ENCODE results near the gene PLA2G4A. TPM values are rescaled to one million over a fixed set of nuclear protein-coding genes. Genes with fewer than 3 reads are reported as not detected.

Gene PLA2G4A
- polyA plus RNA-seq, 4 donors = 7.4 to 14.0 (median 11.5) TPM

DNA sequence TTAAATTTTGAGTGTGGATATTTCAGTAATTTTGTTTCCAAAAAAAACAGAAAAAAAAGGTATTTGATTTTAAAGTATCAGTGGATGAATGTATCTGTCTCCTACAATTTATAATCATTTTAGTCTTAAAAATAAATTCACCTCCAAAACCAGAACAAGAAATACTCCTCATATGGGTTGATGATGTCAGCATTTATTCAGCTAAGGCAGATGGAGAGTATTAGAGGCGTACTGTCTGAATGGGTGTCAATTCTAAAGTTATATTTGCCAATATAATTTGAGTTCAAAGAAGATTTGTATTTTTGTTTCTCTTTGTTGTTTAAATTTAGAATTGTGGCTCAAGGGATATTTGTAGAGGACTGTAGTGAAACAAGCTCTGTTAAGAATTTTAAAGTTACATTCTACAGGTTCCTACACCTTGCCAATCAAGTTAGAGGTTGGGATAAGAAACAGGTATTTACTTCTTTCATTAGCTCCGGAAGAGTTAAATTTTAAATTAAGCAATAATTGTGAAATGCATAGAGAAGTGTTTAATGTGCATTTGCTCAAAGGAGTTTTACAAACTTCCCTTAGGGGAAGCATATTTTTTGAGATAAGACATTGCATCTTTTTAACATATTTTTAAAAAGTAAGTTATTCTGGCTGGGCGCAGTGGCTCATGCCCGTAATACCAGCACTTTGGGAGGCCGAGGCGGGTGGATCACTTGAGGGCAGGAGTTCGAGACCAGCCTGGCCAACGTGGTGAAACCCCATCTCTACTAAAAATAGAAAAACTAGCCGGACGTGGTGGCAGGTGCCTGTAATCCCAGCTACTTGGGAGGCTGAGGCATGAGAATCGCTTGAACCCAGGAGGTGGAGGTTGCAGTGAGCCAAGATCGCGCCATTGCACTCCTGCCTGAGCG, 1.2 kb downstream of the PLA2G4A start:
- DNase-seq (ENCODE audit: low read depth in 4 of 4, low spot score in 3 of 4) = no peak

DNA sequence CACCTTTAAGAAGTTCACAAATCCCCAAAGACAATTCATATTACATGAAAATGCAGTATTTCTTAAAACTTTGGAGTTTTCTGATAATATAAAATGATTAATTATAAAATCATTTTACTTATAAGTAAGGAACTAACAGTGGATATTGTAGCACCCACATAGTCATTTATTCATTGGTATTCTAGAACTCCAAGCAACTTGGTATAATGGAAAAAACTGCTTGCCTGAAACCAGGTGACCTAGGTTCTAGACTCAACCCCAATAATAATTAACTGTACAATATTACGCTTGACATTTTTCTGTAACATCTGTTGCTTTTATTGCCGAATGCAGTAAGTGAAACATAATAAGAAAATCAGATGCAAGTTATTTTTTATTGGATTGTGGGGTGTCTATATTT, 2.4 kb downstream of the PLA2G4A start:
- DNase-seq (ENCODE audit: low read depth in 4 of 4, low spot score in 3 of 4) = no peak

DNA sequence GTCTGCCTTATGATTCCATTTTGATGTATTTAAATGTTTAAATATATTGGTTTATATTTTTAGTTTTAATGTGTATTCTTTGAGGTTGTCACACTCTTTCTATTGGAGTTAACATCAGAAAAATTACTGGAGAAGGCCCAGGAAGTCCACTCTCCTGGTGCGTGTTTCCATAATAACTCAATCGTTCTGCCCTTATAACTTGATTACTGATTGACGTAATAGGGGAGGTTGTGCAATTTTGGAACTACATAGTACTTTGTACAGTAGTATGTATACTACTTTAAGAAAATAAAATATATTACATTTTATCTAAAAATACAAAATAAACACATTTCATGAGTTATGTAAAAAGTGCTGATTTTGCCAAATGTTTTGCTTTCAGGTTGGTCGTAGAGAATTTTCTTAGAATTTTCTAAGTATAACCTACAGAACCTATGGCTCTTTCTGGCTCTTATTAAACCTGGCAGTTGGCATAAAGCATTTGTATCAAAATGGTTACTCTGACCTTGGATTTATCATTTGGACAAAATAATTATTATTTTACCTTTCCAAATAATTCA, 5.7 kb downstream of the PLA2G4A start:
- DNase-seq (ENCODE audit: low read depth in 4 of 4, low spot score in 3 of 4) = no peak

DNA sequence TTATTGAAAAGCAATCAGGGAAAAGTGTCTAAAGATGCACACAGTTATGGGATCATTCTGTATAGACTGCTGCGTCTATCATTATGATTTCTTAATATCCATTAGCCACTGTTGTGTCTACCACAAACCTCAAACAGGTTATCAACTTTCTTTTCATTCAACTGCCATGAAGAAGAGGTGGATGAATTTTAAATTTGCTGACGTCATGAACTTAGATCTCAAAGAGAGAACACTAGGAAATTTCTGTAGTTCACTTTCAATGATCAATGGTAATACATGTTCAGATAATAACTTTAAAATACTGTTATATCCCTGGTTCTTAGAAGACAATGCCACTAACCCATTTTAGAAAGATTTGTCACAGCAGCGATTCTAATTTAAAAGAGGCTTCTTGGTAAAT, 6.7 kb downstream of the PLA2G4A start:
- no peak for DNase-seq (ENCODE audit: low read depth in 4 of 4, low spot score in 3 of 4)

DNA sequence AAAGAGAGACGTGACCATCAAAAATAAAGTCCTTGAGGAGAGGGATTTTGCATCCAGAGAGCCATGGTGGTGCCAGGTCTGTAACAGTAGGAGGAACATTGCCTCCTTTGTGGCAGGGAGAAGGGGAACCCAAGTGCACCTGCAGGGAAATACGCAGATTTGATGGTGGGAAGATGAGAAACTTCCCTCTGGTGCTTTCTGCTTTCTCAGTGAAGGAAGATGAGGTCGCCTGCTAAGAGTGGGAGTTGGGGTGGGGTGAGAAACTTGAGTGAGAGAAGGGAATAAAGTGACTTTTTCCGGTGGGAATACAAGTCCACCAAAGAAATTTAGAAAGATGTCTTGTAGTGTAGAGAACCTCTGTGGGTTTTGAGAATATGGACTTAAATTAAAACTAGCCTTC, 9.1 kb downstream of the PLA2G4A start:
- no peak for DNase-seq (ENCODE audit: low read depth in 4 of 4, low spot score in 3 of 4)

DNA sequence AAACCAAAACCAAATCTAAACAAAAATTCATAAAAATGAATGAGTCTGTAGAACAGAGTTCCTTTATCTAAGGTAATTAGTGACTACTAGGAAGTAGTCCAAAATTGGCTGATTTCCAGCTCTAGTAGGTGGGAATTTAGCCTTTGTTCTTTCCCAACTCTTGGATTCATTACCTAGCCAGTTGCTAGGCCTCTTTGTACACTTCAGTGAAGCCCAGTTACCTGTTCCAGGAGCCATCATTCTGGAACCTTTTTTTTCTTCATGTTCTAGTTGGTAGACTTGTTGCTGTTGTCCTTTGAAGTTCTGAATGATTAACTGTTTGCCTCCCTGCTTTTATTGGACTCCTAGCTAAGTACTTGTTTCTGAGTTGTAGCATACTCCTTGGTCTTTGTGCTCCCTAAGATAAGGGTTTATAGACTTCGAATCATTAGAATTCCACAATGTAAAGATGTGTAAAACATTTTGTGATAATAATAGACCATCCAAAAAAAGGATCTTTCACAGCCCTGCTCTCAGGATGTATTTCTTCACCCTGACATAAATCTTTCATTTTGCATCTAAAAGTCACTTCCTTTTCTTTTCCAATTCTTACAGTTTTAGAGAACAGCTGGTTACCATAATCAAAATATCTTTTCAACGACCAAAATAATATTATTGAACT, 9.8 kb downstream of the PLA2G4A start:
- peak in 2 of 4 donors; percentile 9 to 19 for DNase-seq (ENCODE audit: low read depth in 4 of 4, low spot score in 3 of 4)

DNA sequence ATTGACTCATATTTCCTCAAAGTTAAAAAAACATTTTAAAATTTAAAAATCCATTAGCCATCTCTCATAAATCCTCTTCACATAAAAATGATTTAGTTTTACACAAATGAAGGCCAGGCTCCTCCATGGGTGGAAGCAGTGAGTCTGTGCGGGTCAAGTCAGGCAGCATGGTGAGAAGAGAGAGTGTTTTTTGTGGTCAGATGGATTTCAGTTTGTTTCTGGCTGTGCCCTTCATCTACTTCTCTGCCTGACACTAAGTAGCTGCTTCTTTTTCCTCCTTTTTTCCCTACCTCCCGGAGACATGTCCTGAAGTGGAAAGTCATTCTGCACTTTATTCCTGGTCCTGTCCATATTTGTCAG, 10.3 kb downstream of the PLA2G4A start:
- DNase-seq (ENCODE audit: low read depth in 4 of 4, low spot score in 3 of 4) = peak in 1 of 4 donors; percentile 8

DNA sequence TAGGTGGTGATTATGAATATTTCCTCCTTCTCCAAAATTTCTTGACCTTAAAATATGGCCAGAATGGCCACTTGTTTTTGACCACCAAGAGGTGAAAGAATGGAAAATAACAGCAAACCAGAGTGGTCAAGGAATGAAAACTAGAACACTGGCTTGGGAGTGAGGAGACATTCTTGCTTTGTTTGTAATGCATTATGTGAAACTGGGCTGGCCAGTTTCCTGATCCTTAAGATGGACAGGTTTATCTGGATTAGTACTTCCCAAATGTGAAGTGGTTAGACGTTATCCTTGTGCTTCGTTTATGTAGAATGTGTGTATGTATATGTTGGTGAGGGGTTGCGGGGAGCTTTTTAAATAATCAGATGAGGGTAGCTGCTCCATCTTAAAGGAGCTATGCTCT, 12.8 kb downstream of the PLA2G4A start:
- no peak for DNase-seq (ENCODE audit: low read depth in 4 of 4, low spot score in 3 of 4)

DNA sequence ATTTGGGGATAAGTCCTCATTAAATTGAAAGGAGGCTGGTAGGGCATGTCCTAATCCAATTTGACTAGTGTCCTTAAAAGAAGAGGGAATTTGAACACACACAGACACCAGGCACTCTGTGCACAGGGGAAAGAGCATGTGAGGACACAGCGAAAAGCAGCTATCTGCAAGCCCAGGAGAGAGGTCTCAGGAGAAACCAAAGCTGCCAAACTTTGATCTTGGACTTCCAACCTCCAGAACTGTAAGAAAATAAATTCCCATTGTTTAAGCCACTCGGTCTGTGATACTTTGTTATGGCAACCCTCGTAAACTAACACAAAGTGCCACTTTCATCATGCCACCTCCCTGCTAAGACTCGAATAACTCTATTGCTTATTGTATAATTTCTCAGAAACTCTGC, 13.8 kb downstream of the PLA2G4A start:
- DNase-seq (ENCODE audit: low read depth in 4 of 4, low spot score in 3 of 4) = no peak

DNA sequence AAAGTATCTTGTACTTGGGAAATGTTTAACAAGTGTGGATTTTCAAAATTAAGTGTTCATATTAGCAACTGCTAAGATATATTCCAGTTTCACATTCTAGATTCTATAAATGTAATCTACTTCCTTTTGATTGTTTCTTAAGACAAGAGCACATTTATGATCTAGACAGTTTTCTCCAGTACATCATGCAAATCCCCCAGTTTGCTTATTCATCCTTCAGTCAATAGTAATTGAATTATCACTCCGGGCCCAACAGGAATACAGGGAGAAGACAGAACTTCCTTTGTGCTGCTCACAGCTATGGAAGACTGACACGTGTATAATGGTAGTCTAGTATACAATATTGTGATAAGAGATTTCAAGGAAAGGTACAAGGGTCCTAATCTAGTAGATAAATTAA, 14.5 kb downstream of the PLA2G4A start:
- DNase-seq (ENCODE audit: low read depth in 4 of 4, low spot score in 3 of 4) = no peak

DNA sequence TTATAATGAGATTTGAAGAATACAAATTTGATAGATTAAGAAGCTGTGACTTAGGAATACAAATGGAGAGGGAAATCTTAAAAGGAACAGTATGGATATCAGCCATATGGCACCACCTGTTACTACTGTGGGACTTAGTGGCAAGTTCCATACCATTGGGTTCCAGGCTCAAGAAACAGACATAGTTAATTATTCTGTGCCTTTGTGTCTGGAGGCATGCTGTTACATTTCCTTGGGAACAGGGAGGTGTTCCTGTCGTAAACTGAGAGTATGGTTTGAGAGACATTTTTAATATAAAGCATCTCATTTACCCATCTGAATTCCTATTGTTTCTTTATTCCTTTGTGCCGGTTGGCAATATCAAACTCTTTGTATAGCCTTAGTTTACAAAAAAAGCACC, 15.2 kb downstream of the PLA2G4A start:
- DNase-seq (ENCODE audit: low read depth in 4 of 4, low spot score in 3 of 4) = no peak

DNA sequence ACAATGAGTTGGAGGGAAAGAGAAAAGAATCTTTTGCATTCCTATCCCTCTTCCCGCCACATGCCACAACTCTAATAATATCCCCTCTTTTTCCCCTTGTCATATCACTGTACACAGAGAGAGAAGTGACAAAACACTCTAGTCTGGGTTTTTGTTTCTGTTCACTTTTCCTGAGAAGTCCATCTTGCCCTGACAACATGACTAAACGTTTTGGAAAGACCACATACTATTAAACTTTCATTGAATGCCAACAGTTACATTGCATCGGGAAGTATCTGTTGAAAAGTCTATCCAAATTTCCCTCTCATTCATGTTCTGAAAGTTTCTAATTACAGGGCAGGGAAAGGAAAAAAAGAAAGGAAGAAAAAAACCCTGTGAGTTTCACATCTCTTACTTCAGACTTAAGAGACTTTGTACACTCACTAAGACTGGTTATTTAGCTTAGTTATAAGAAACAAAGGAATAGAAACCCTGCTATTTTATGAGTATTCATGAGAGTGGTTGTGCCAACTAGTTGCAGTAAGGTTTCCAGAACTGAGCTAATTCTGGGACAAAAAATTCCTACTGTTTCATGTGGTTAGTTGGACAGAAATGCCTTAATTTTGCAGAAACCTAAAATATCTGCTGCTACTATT, 16.9 kb downstream of the PLA2G4A start:
- no peak for DNase-seq (ENCODE audit: low read depth in 4 of 4, low spot score in 3 of 4)

DNA sequence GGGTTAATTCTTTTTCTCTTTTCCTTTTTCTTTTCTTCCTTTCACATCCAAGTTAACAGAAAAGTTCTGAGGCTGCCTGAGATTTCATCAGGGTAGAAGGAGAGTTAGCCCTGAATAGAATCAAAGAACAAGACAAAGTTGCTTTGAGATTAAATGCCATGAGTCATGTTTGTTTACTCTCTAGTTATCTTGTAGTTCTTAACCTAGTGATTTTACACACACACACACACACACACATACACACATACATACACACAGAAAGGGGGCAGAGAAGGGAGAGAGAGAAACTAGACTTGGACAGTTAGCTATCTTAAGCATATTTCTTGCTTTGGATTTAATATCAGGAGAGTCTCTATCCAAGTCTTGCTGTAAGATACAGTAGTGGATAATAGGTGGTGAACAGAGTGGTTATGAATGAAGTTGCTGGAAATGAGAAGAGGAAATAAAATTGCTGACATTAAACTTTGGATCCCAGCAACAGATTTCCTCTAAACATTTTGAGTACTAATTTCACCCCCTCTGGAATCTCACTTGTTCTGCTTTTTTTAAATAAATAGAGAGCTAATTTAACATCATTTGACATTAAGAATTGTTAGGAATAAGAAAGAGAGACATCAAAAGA, 19.9 kb downstream of the PLA2G4A start:
- DNase-seq (ENCODE audit: low read depth in 4 of 4, low spot score in 3 of 4) = no peak

DNA sequence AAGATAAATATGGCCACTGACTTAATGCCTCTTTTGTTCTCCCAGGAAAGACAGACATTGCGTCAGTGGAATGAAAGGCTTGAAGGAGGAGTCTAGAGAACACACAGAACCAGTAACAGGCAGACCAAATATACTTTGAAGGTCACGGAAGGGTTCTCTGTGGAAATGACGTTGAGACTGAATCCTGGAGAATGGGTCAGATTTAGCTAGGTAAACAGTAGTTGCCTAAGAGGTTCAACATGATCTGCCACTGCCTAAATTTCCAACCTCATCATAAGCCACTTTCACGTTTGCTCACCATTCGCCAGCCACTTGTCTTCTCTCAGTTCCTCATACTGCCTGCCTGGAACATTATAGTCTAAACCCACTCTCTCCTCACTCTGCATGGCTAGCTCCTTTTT, 20.5 kb downstream of the PLA2G4A start:
- DNase-seq (ENCODE audit: low read depth in 4 of 4, low spot score in 3 of 4) = no peak

DNA sequence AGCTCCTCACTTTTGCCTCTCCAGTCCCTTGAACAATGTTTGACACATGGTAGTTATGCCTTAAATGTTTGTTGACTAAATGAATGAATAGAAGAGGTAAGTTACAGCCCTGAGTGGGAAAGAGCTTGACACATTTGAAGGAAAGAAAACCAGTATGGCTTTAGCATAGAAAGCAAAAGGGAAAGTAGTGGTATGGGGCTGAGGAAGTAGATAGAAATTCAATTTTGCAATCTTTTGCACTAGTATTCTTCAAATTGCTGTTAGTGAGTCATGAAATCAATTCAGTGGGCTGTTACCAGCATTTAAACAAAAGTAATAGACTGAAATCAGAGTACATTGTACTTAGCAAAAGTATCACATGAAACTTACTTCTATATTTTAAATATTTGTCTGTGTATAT, 21.1 kb downstream of the PLA2G4A start:
- DNase-seq (ENCODE audit: low read depth in 4 of 4, low spot score in 3 of 4) = no peak

DNA sequence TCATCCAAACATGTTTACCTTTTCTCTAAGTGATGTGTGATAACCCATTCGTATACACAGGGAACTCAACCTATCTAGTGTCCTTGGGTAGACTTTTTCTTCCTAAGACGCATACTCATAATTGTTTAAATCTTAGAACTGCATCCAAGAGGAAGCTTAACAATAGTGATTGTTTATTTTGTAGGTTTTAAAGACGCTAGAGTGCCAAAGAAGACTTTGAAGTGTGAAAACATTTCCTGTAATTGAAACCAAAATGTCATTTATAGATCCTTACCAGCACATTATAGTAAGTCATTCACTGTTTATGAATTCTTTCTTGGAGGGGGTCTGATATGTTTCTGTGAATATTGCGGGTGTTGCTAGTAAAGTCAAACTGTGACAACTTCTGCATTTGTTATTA, 25.4 kb downstream of the PLA2G4A start:
- DNase-seq (ENCODE audit: low read depth in 4 of 4, low spot score in 3 of 4) = no peak

DNA sequence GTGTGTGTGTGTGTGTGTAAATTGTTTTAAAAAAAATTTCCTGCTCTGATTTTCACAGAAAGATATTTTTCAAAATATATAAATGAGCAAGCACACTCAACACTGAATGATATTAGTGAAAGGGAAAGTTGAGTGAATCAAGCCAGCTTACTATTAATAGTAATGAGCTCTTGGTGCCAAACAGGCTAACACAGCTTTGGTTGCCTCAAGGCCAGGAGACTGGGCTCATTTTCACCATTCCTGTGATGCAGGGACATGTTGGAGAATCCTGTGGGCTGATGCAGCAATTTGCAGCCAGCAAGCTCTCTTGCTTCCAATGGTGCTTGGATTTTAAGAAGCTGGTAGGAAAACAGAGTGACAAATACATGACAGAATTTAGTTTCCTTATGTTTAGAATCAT, 30.2 kb downstream of the PLA2G4A start:
- DNase-seq (ENCODE audit: low read depth in 4 of 4, low spot score in 3 of 4) = no peak

DNA sequence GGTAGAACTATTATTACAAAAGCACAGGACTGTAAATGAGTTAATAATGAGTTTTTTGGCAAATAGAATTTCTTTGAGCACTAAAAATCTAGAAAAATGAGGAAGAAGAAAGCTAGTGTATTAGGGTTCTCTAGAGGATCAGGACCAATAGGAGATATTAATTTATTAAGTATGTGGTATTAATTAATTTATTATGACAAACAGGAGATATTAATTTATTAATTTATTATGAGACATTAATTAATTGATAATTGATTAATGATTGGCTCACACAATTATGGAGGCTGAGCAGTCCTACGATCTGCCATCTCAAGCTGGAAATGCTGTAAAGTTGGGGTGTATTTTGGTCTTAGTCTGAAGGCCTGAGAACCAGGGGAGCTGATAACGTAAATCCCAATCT, 31.2 kb downstream of the PLA2G4A start:
- no peak for DNase-seq (ENCODE audit: low read depth in 4 of 4, low spot score in 3 of 4)

DNA sequence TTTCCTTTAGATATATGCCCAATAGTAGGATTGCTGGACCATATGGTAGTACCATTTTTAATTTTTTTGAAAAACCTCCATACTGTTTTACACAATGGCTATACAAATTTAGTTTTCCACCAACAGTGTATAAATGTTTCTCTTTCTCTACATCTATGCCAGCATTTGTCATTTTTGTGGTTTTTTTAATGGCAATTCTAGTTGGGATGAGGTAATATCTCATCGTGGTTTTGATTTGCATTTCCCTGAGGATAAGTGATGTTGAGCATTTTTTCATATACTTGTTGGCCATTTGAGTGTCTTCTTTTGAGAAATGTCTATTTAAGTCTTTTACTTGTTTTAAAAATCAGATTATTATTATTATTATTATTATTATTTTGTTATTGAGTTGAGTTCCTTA, 35.5 kb downstream of the PLA2G4A start:
- DNase-seq (ENCODE audit: low read depth in 4 of 4, low spot score in 3 of 4) = no peak

DNA sequence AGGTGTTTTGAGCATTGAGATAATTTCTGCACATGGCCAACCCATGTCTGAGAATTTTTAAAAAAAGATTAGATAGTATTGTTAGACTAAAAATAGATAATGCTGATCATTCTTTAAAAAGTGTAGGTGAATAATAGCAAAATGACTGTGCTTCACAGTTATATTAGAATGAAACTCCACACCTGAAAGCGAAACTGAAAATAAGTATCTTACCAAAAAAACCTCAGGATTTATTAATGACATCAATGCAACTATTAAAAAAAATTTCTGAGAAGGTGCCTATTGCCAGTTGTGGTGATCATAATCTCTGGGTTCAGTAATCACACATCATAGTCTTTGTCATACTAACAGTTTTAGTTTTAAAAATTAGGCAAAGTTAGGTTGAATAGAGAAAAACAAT, 36.5 kb downstream of the PLA2G4A start:
- DNase-seq (ENCODE audit: low read depth in 4 of 4, low spot score in 3 of 4) = no peak

DNA sequence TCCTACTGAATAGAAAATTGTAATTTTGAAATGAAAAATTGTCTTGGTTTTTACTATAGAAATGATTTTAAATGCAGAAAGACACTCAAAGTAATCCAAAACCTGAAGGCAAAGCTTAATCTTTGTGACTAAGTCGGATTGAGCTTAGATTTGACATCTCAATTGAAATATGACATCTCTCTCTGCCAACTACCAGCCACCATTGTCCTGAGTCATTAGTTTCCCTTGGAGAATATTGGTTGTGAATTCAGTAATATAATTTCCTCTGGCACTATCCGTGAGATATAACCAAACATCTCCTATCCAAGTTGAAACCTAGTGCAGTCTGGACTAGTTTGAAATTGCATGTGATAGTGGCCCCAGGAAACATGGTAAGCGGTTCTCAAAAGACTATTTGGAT, 37.1 kb downstream of the PLA2G4A start:
- DNase-seq (ENCODE audit: low read depth in 4 of 4, low spot score in 3 of 4) = no peak
